Nephron (organoid): ENCODE measurements around the gene PPP1R15B.
A peak's percentile ranks its signal among the peaks of the same experiment; 100 is the strongest.

ENCODE experiments used
- H3K27ac Mint-ChIP-seq, 3 experiments: 2 replicates each; pipeline ENCODE4 v1.8.0; 2020; ENCODE audit warnings: mixed read lengths in 3 of 3, mild to moderate bottlenecking in 2 of 3, moderate library complexity in 1 of 3
- H3K27me3 Mint-ChIP-seq: 2 replicates; pipeline ENCODE4 v1.8.0; 2021; ENCODE audit warnings: low read depth, mild to moderate bottlenecking, moderate library complexity, mixed read lengths
- H3K36me3 Mint-ChIP-seq: 2 replicates; pipeline ENCODE4 v1.8.0; 2020; ENCODE audit warnings: low read depth, mixed read lengths
- H3K4me1 Mint-ChIP-seq: 2 replicates; pipeline ENCODE4 v1.8.0; 2020; ENCODE audit warnings: mixed read lengths
- H3K4me3 Mint-ChIP-seq, 3 experiments: 2 replicates each; pipeline ENCODE4 v1.8.0; 2020; ENCODE audit warnings: mild to moderate bottlenecking in 3 of 3, mixed read lengths in 3 of 3, moderate library complexity in 2 of 3
- H3K9me3 Mint-ChIP-seq: 2 replicates; pipeline ENCODE4 v1.8.0; 2020; ENCODE audit warnings: mixed read lengths
- CTCF ChIP-seq, 3 experiments: fragments of 200-600 bp; sonication (generic); IDR thresholded peaks; one replicate each; pipeline ENCODE4 v1.5.0; 2021; ENCODE audit warnings: antibody characterized with exemption in 3 of 3; ENCODE audit not compliant: unreplicated experiment in 3 of 3

Gene PPP1R15B

GRCh38 chr1:204447190-204447589 lies 35.6 kb upstream of the PPP1R15B start:
- Mint-ChIP-seq H3K4me3 (no peak overlapping the region), H3K4me1 (peaks cover 43% of the 10 kb centered on the region), H3K36me3 (peaks cover 58% of the 10 kb centered on the region)

GRCh38 chr1:204446413-204447111 lies 34.9 kb upstream of the PPP1R15B start:
- Mint-ChIP-seq H3K4me3 (peak overlapping the region; percentile 40 to 61 (median 57)), H3K27ac (peak overlapping the region; percentile 45 to 70 (median 45)), H3K4me1 (peaks cover 39% of the 10 kb centered on the region), H3K27me3 (no peaks in the 10 kb centered on the region), H3K36me3 (peaks cover 59% of the 10 kb centered on the region), H3K9me3 (no peaks in the 10 kb centered on the region)
- TF ChIP-seq CTCF (IDR thresholded peaks at IDR 0.05; ENCODE audit: unreplicated experiment in 3 of 3): peak; percentile 64 to 79 (median 68)

More at GRCh38 chr1:204447190-204447589, 35.6 kb upstream of the PPP1R15B start:
- Mint-ChIP-seq H3K9me3 (no peaks in the 10 kb centered on the region), H3K27me3 (no peaks in the 10 kb centered on the region), H3K27ac (peak overlapping the region in 2 of 3 experiments; percentile 6 to 42)
- no peak for TF ChIP-seq CTCF (IDR thresholded peaks at IDR 0.05; ENCODE audit: unreplicated experiment in 3 of 3)

GRCh38 chr1:204445860-204446412 lies 34.3 kb upstream of the PPP1R15B start:
- no peaks in the 10 kb centered on the region for H3K9me3 Mint-ChIP-seq
- H3K4me3 Mint-ChIP-seq: no peak overlapping the region
- H3K36me3 Mint-ChIP-seq: peaks cover 61% of the 10 kb centered on the region

GRCh38 chr1:204443871-204444581 lies 32.4 kb upstream of the PPP1R15B start:
- Mint-ChIP-seq H3K27me3 (no peaks in the 10 kb centered on the region), H3K27ac (no peak overlapping the region), H3K4me3 (no peak overlapping the region), H3K4me1 (peaks cover 21% of the 10 kb centered on the region), H3K9me3 (no peaks in the 10 kb centered on the region), H3K36me3 (peaks cover 59% of the 10 kb centered on the region)
- TF ChIP-seq CTCF (IDR thresholded peaks at IDR 0.05; ENCODE audit: unreplicated experiment in 3 of 3): no peak

More at GRCh38 chr1:204445860-204446412, 34.3 kb upstream of the PPP1R15B start:
- no peak overlapping the region for H3K27ac Mint-ChIP-seq
- no peaks in the 10 kb centered on the region for H3K27me3 Mint-ChIP-seq
- peaks cover 33% of the 10 kb centered on the region for H3K4me1 Mint-ChIP-seq
- no peak for TF ChIP-seq CTCF (IDR thresholded peaks at IDR 0.05; ENCODE audit: unreplicated experiment in 3 of 3)

DNA sequence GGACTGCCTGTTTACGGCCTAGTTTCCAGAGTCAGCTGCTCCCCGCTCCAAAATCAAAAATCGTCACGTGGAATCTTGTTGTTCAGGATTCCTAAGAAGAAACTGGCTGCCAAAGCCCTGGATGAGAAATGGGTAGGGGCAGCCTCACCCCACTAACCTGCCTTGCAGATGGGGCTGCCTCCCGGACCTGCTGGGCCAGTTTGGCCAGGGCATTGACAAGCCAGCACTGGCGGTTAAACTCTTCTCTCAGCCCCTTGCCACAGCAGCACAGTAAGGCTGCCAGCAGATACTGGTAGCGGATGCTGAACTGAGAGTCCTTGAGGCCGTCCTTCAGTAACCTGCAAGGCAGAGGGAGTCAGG lies 31.6 kb upstream of the PPP1R15B start:
- Mint-ChIP-seq H3K4me3 (no peak overlapping the region), H3K4me1 (peaks cover 16% of the 10 kb centered on the region), H3K27ac (no peak overlapping the region), H3K9me3 (no peaks in the 10 kb centered on the region), H3K36me3 (peaks cover 61% of the 10 kb centered on the region), H3K27me3 (no peaks in the 10 kb centered on the region)
- TF ChIP-seq CTCF (IDR thresholded peaks at IDR 0.05; ENCODE audit: unreplicated experiment in 3 of 3): no peak
